ENCODE measurements around the gene NDST1. TPM values are rescaled to one million over a fixed set of nuclear protein-coding genes. Genes with fewer than 3 reads are reported as not detected.

NDST1 gene
- total and polyA plus RNA-seq, 12 donors = 14.8 to 86.1 (median 58.5) TPM

- peak overlapping the region in 6 of 10 donors; percentile 12 to 35 (median 20) for H3K4me3 ChIP-seq
- intact Hi-C loops (cut with DNase I) = loop anchor here in 2 of 10 donors (5.0 kb wide), 1 partner anchor 42 kb away; the partner anchor contains the start of gene SYNPO (in 2 of the 2)
- TF ChIP-seq, protein P1, sequence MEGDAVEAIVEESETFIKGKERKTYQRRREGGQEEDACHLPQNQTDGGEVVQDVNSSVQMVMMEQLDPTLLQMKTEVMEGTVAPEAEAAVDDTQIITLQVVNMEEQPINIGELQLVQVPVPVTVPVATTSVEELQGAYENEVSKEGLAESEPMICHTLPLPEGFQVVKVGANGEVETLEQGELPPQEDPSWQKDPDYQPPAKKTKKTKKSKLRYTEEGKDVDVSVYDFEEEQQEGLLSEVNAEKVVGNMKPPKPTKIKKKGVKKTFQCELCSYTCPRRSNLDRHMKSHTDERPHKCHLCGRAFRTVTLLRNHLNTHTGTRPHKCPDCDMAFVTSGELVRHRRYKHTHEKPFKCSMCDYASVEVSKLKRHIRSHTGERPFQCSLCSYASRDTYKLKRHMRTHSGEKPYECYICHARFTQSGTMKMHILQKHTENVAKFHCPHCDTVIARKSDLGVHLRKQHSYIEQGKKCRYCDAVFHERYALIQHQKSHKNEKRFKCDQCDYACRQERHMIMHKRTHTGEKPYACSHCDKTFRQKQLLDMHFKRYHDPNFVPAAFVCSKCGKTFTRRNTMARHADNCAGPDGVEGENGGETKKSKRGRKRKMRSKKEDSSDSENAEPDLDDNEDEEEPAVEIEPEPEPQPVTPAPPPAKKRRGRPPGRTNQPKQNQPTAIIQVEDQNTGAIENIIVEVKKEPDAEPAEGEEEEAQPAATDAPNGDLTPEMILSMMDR (IDR thresholded peaks at IDR 0.05) = no peak
Measured at GRCh38 chr5:150599917-150600511, 92.1 kb downstream of the NDST1 start.

DNA sequence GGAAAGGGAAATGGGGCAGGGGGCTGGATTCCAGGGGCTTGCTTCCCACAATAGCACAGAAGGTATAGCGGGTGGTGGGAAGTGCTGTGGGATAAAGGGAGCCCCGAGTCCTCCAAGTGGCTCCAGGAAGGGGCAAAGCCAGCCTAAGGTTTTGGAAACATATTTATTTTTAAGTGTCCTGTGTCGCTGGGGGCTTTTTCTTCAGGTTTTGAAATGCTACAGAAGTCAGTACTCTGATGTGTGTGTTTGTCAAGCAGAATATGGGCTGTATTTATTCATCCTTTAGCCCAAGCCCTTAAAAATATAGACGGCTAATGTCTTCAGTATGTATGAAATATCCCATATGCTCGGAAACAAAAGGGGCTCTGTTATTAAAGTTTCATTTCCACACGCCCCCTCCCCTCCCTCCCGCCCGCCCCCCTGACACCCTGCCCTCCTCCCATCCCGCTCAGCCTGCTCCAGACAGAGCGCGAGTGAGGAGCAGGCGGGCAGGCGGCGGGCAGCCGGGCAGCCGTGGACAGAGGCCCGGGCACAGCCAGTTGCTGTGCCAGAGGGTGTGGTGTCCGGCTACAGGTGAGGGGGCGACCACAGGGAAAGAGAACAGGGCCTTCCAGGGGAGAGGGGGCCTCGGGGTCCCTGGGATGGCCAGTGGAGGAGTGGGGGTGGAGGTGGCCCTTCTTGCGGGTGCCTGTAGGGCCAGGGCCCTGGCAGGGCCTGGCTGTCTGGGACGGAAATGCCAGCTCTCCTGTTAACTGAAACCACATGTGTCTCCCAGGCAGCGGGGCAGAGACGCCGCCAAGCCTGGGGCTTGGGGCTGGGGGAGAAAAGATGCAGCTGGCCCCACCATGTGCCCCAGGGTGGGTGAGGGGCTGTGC, 92.9 kb downstream of the NDST1 start:
- TF ChIP-seq, protein P1 (IDR thresholded peaks at IDR 0.05) = no peak
- ATAC-seq (peak in 5 of 8 donors; percentile 14 to 51 (median 18)), DNase-seq (no peak)
- WGBS, 2 donors = 61 to 75% methylated on average over 25 of the region's 25 CpGs
- Histone ChIP-seq H3K9me3 (no peaks in the 10 kb centered on the region), H3K27me3 (no peaks in the 10 kb centered on the region), H3K4me1 (peaks cover 34 to 99% (median 83%) of the 10 kb centered on the region in 9 donors), H3K27ac (peak overlapping the region; percentile 50 to 90 (median 82)), H3K4me3 (peak overlapping the region in 7 of 10 donors; percentile 12 to 41 (median 31)), H3K36me3 (no peaks in the 10 kb centered on the region)
- intact Hi-C loops (cut with DNase I) = no loop called here

More at GRCh38 chr5:150599917-150600511, 92.1 kb downstream of the NDST1 start:
- DNase-seq = peak; percentile 89 to 91
- peak; percentile 56 to 80 (median 62) for ATAC-seq
- peak overlapping the region; percentile 40 to 90 (median 82) for H3K27ac ChIP-seq
- H3K27me3 ChIP-seq = no peaks in the 10 kb centered on the region
- H3K4me1 ChIP-seq = peaks cover 38 to 99% (median 84%) of the 10 kb centered on the region in 9 donors
- H3K9me3 ChIP-seq = no peaks in the 10 kb centered on the region
- WGBS, 2 donors = 33 to 34% methylated on average over 11 of the region's 11 CpGs
- H3K36me3 ChIP-seq = no peaks in the 10 kb centered on the region

GRCh38 chr5:150601491-150602345, 93.8 kb downstream of the NDST1 start:
- H3K27ac ChIP-seq = peak overlapping the region; percentile 50 to 90 (median 82)
- no peaks in the 10 kb centered on the region for H3K9me3 ChIP-seq
- WGBS, 2 donors = 81 to 82% methylated on average over 16 of the region's 16 CpGs
- H3K36me3 ChIP-seq = no peaks in the 10 kb centered on the region
- peak overlapping the region in 6 of 10 donors; percentile 12 to 41 (median 32) for H3K4me3 ChIP-seq
- DNase-seq (no peak), ATAC-seq (peak in 1 of 8 donors; percentile 0)
- intact Hi-C loops (cut with DNase I) = no loop called here
- H3K27me3 ChIP-seq = no peaks in the 10 kb centered on the region
- TF ChIP-seq, protein P1 (IDR thresholded peaks at IDR 0.05) = no peak
- peaks cover 34 to 99% (median 78%) of the 10 kb centered on the region in 9 donors for H3K4me1 ChIP-seq

All from heart right ventricle (tissue), 16 donors.